Measurements from ENCODE around the gene CDYL. TPM values are rescaled to one million over a fixed set of nuclear protein-coding genes. Genes with fewer than 3 reads are reported as not detected.

The CDYL gene
- total RNA-seq, 1 donor from 2014 or later, result 40.5 TPM

DNA sequence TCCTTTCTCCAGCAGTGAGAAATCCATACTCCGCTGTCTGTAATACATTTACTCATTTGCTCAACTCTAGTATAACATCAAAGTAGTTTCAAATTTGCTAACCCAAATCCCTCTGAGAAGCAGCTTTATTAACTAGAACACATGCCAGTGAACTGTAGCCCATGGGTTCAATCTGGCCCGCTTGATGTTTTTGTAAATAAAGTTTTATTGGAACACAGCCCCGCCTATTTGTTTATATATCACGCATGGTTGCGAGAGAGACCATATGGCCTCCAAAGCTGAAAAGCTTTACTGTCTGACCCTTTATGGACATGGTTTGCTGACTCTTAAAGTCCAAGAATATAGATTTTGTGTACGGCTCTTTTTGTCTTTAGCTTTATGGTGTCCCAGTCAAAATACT is 32.2 kb downstream of the CDYL start:
- H3K27ac ChIP-seq, result no peak overlapping the region
- intact Hi-C loops (cut with DNase I), result no loop called here
- DNase-seq, result no peak
- TF ChIP-seq, protein P1, sequence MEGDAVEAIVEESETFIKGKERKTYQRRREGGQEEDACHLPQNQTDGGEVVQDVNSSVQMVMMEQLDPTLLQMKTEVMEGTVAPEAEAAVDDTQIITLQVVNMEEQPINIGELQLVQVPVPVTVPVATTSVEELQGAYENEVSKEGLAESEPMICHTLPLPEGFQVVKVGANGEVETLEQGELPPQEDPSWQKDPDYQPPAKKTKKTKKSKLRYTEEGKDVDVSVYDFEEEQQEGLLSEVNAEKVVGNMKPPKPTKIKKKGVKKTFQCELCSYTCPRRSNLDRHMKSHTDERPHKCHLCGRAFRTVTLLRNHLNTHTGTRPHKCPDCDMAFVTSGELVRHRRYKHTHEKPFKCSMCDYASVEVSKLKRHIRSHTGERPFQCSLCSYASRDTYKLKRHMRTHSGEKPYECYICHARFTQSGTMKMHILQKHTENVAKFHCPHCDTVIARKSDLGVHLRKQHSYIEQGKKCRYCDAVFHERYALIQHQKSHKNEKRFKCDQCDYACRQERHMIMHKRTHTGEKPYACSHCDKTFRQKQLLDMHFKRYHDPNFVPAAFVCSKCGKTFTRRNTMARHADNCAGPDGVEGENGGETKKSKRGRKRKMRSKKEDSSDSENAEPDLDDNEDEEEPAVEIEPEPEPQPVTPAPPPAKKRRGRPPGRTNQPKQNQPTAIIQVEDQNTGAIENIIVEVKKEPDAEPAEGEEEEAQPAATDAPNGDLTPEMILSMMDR (IDR thresholded peaks at IDR 0.05), result no peak
- H3K36me3 ChIP-seq, result no peaks in the 10 kb centered on the region
- H3K27me3 ChIP-seq (ENCODE audit: low read depth), result no peaks in the 10 kb centered on the region
- H3K4me3 ChIP-seq, result no peak overlapping the region
- H3K4me1 ChIP-seq, result peaks cover 18% of the 10 kb centered on the region
- no peak for ATAC-seq
- no peaks in the 10 kb centered on the region for H3K9me3 ChIP-seq

DNA sequence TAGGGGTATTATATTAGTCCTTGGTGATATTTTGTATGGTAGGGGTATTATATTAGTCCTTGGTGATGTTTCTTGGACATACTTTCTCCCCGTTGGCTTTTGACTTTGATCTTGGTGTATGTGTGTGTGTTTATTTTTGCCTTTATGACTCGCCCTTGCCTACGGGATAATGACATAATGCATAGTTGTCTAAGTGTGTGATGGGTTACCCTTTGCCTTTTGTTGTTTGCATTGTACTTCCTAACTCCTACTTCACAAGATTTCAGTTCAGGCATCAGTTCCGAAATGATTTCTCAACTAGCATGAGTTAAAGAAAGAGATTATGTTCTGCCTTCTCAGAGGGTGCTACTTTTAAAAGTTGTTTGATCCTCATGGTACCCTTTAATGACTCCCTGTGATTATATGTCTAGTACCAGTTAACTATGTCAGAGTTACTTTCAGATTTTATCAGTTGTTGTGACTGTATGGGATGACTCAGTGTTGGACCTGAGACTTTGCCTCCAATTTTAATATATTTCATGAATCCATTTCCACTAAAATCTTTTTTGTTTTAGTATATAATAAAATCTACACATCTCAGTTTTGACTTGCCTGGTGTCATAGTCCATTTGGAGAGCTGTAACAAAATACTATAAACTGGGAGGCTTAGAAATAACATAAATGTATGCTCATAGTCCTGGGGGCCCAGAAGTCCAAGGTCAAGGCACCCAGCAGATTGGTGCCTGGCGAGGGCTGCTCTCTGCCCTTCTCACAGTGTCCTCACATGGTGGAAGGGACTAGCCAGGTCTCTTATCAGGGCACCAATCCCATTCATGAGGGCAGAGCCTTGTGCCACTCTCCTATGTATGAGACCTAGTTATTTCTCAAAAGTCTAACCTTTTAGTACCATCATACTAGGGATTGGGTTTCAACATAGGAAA is 34.1 kb downstream of the CDYL start:
- H3K27ac ChIP-seq, result no peak overlapping the region
- peaks cover 17% of the 10 kb centered on the region for H3K4me1 ChIP-seq
- no peaks in the 10 kb centered on the region for H3K27me3 ChIP-seq (ENCODE audit: low read depth)
- intact Hi-C loops (cut with DNase I), result no loop called here
- no peaks in the 10 kb centered on the region for H3K36me3 ChIP-seq
- no peak for ATAC-seq
- TF ChIP-seq, protein P1 (IDR thresholded peaks at IDR 0.05), result no peak
- no peak for DNase-seq
- H3K4me3 ChIP-seq, result no peak overlapping the region
- H3K9me3 ChIP-seq, result no peaks in the 10 kb centered on the region

DNA sequence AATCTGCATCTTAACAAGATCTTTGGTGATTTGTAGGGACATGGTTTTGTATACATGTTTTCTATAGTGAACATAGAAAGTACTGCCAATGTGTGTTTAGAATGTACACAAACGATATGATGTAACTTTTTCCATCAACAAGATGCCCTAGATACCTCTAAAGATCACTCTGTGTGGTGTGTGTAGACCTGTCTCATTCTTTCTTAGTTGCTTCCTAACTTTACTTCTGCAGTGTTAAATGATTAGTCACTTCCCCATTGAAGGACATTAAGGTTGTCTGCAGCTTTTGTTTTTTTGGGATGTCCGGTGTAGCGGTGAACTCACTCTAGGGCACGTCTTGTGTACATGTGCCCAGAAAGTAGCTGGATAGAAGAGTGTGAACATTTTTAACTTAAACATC is 35.9 kb downstream of the CDYL start:
- no peak for DNase-seq
- Histone ChIP-seq H3K36me3 (no peaks in the 10 kb centered on the region), H3K9me3 (no peaks in the 10 kb centered on the region), H3K27me3 (ENCODE audit: low read depth) (no peaks in the 10 kb centered on the region), H3K4me3 (no peak overlapping the region), H3K4me1 (peaks cover 13% of the 10 kb centered on the region), H3K27ac (no peak overlapping the region)
- intact Hi-C loops (cut with DNase I), result no loop called here
- peak; percentile 28 to 49 for ATAC-seq
- TF ChIP-seq, protein P1 (IDR thresholded peaks at IDR 0.05), result no peak

DNA sequence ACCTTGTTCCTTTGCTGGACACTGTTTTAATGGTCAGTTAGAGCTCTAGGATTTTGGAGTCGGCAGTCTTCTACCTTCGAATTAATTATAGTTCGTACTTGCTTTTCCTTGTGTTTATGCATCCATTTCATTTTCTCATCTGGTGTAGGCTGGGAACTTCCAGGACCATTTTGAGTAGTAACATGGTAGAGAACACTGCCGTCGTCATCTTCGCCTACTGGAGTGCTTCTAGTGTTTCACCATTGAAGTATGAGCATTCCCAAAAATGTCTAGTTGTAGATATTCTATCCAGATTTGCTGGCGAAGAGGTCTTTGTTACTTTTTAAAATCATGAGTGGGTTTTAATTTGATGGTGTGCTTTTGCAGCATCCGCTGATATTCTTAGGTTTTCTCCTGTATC is 36.9 kb downstream of the CDYL start:
- TF ChIP-seq, protein P1 (IDR thresholded peaks at IDR 0.05), result no peak
- Histone ChIP-seq H3K27me3 (ENCODE audit: low read depth) (no peaks in the 10 kb centered on the region), H3K4me1 (peaks cover 12% of the 10 kb centered on the region), H3K36me3 (no peaks in the 10 kb centered on the region), H3K9me3 (no peaks in the 10 kb centered on the region), H3K4me3 (no peak overlapping the region), H3K27ac (no peak overlapping the region)
- no peak for DNase-seq
- intact Hi-C loops (cut with DNase I), result no loop called here
- ATAC-seq, result no peak

DNA sequence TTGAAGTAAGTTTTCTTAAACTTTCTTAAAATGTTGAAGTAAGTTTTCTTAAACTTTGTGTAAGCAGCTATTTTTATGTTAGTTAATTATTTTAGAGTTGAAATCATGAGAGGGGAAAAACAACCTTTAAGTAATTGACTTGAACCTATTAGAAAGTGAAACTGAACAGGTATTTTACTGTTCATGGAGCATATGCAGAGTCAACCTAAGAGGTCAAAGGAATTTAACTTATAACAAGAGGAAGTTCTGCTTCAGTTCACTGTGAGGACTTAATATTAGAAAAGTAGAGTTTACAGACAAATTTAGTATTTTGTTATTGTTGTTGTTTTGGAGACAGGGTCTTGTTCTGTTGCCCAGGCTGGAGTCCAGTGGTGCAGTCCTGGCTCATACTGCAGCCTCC is 38.0 kb downstream of the CDYL start:
- ATAC-seq (no peak), DNase-seq (no peak)
- no peak overlapping the region for H3K27ac ChIP-seq
- intact Hi-C loops (cut with DNase I), result no loop called here
- H3K4me3 ChIP-seq, result no peak overlapping the region
- TF ChIP-seq, protein P1 (IDR thresholded peaks at IDR 0.05), result no peak
- H3K9me3 ChIP-seq, result no peaks in the 10 kb centered on the region
- peaks cover 12% of the 10 kb centered on the region for H3K4me1 ChIP-seq
- H3K27me3 ChIP-seq (ENCODE audit: low read depth), result no peaks in the 10 kb centered on the region
- no peaks in the 10 kb centered on the region for H3K36me3 ChIP-seq
